Chondrocyte (in vitro differentiated cells): Measurements from ENCODE around the gene FEN1. TPM values are rescaled to one million over a fixed set of nuclear protein-coding genes. Genes with fewer than 3 reads are reported as not detected.

Source experiments
- DNase-seq: peaks from one replicate; pipeline ENCODE4 v3.0.0; 2021; ENCODE audit warnings: mixed read lengths, low spot score
- H3K27ac Mint-ChIP-seq: one replicate; pipeline ENCODE4 v1.8.0; 2021; ENCODE audit warnings: mild to moderate bottlenecking, moderate library complexity, mixed read lengths; ENCODE audit not compliant: unreplicated experiment
- H3K27me3 Mint-ChIP-seq: 2 replicates; pipeline ENCODE4 v1.8.0; 2021; ENCODE audit warnings: low read depth, mixed read lengths
- H3K36me3 Mint-ChIP-seq: 2 replicates; pipeline ENCODE4 v1.8.0; 2021; ENCODE audit warnings: low read depth, mixed read lengths
- H3K4me1 Mint-ChIP-seq: 2 replicates; pipeline ENCODE4 v1.8.0; 2021; ENCODE audit warnings: low read depth, mild to moderate bottlenecking, mixed read lengths
- H3K4me3 Mint-ChIP-seq: one replicate; pipeline ENCODE4 v1.8.0; 2021; ENCODE audit warnings: mild to moderate bottlenecking, moderate library complexity, mixed read lengths; ENCODE audit not compliant: unreplicated experiment
- H3K9me3 Mint-ChIP-seq: 2 replicates; pipeline ENCODE4 v1.8.0; 2021; ENCODE audit warnings: low read depth, mixed read lengths
- CTCF ChIP-seq: fragments of 200-600 bp; sonication (generic); IDR thresholded peaks from 2 replicates; pipeline ENCODE4 v1.5.0; 2021; ENCODE audit warnings: antibody characterized with exemption, mild to moderate bottlenecking, moderate library complexity
- total RNA-seq: library from RNA; stranded (reverse); gene quantifications from 3 replicates; pipeline ENCODE4 v1.2.1, GENCODE V29; 2021

The FEN1 gene
- total RNA-seq, 1 donor from 2014 or later = 12.6 TPM

GRCh38 chr11:61778920-61779650 is 13.6 kb upstream of the FEN1 start:
- no peaks in the 10 kb centered on the region for H3K27me3 Mint-ChIP-seq
- H3K36me3 Mint-ChIP-seq = no peaks in the 10 kb centered on the region
- H3K27ac Mint-ChIP-seq = no peak overlapping the region
- TF ChIP-seq CTCF = no peak
- peaks cover 9% of the 10 kb centered on the region for H3K4me1 Mint-ChIP-seq
- H3K9me3 Mint-ChIP-seq = no peaks in the 10 kb centered on the region
- no peak overlapping the region for H3K4me3 Mint-ChIP-seq
- peak; percentile 86 for DNase-seq

- no peak overlapping the region for H3K27ac Mint-ChIP-seq
- H3K9me3 Mint-ChIP-seq = no peaks in the 10 kb centered on the region
- peaks cover 2% of the 10 kb centered on the region for H3K36me3 Mint-ChIP-seq
- no peak for DNase-seq
- H3K4me1 Mint-ChIP-seq = peaks cover 17% of the 10 kb centered on the region
- no peaks in the 10 kb centered on the region for H3K27me3 Mint-ChIP-seq
- H3K4me3 Mint-ChIP-seq = no peak overlapping the region
- no peak for TF ChIP-seq CTCF
Measured at GRCh38 chr11:61779666-61780525, 12.8 kb upstream of the FEN1 start.

- Mint-ChIP-seq H3K4me3 (no peak overlapping the region), H3K36me3 (peaks cover 6% of the 10 kb centered on the region), H3K9me3 (no peaks in the 10 kb centered on the region), H3K4me1 (peaks cover 20% of the 10 kb centered on the region), H3K27ac (no peak overlapping the region), H3K27me3 (no peaks in the 10 kb centered on the region)
- no peak for TF ChIP-seq CTCF
- DNase-seq = no peak
Measured at GRCh38 chr11:61780581-61781162, 12.0 kb upstream of the FEN1 start.

- H3K27me3 Mint-ChIP-seq = no peaks in the 10 kb centered on the region
- H3K36me3 Mint-ChIP-seq = peaks cover 6% of the 10 kb centered on the region
- no peak for TF ChIP-seq CTCF
- DNase-seq = peak; percentile 79
- H3K4me1 Mint-ChIP-seq = peaks cover 20% of the 10 kb centered on the region
- no peak overlapping the region for H3K4me3 Mint-ChIP-seq
- H3K9me3 Mint-ChIP-seq = no peaks in the 10 kb centered on the region
- no peak overlapping the region for H3K27ac Mint-ChIP-seq
Measured at GRCh38 chr11:61781585-61781984, 11.1 kb upstream of the FEN1 start.

- TF ChIP-seq CTCF = no peak
- Mint-ChIP-seq H3K9me3 (no peaks in the 10 kb centered on the region), H3K36me3 (peaks cover 6% of the 10 kb centered on the region), H3K4me3 (no peak overlapping the region), H3K27ac (no peak overlapping the region), H3K27me3 (no peaks in the 10 kb centered on the region), H3K4me1 (peaks cover 20% of the 10 kb centered on the region)
- DNase-seq = no peak
Measured at GRCh38 chr11:61782299-61782698, 10.4 kb upstream of the FEN1 start.
